ENCODE results near the gene GPBP1.
A peak's percentile ranks its signal among the peaks of the same experiment; 100 is the strongest.
"Not testable (repeated sequence)": the region's sequence is repeated elsewhere in the genome, so short reads cannot be mapped to it uniquely, and the experiment has no call there.

GPBP1 gene

GRCh38 chr5:57249265-57249874, 75.5 kb downstream of the GPBP1 start:
- H3K27me3 Mint-ChIP-seq, result no peaks in the 10 kb centered on the region

GRCh38 chr5:57258052-57258451, 84.2 kb downstream of the GPBP1 start:
- Mint-ChIP-seq H3K27ac (peak overlapping the region; percentile 40), H3K4me3 (no peak overlapping the region), H3K27me3 (no peaks in the 10 kb centered on the region), H3K36me3 (ENCODE audit: low read depth) (peaks cover 70% of the 10 kb centered on the region), H3K4me1 (peaks cover 55% of the 10 kb centered on the region), H3K9me3 (no peaks in the 10 kb centered on the region)
- ATAC-seq, result peak; percentile 50
- DNase-seq, result no peak

More at GRCh38 chr5:57249265-57249874, 75.5 kb downstream of the GPBP1 start:
- peaks cover 29% of the 10 kb centered on the region for H3K4me1 Mint-ChIP-seq
- DNase-seq, result no peak
- peaks cover 64% of the 10 kb centered on the region for H3K36me3 Mint-ChIP-seq (ENCODE audit: low read depth)
- no peak for ATAC-seq
- H3K4me3 Mint-ChIP-seq, result no peak overlapping the region
- no peaks in the 10 kb centered on the region for H3K9me3 Mint-ChIP-seq
- peak overlapping the region; percentile 68 for H3K27ac Mint-ChIP-seq

- peak overlapping the region; percentile 47 for H3K27ac Mint-ChIP-seq
- H3K4me3 Mint-ChIP-seq, result no peak overlapping the region
Measured at GRCh38 chr5:57258943-57259342, 85.1 kb downstream of the GPBP1 start.

GRCh38 chr5:57259704-57260103, 85.8 kb downstream of the GPBP1 start:
- H3K27ac Mint-ChIP-seq, result peak overlapping the region; percentile 55
- H3K4me3 Mint-ChIP-seq, result no peak overlapping the region
- H3K4me1 Mint-ChIP-seq, result peaks cover 55% of the 10 kb centered on the region
- no peaks in the 10 kb centered on the region for H3K27me3 Mint-ChIP-seq
- peak; percentile 47 for ATAC-seq
- DNase-seq, result no peak
- H3K9me3 Mint-ChIP-seq, result no peaks in the 10 kb centered on the region
- peaks cover 71% of the 10 kb centered on the region for H3K36me3 Mint-ChIP-seq (ENCODE audit: low read depth)

More at GRCh38 chr5:57258943-57259342, 85.1 kb downstream of the GPBP1 start:
- no peaks in the 10 kb centered on the region for H3K27me3 Mint-ChIP-seq
- H3K4me1 Mint-ChIP-seq, result peaks cover 57% of the 10 kb centered on the region
- H3K9me3 Mint-ChIP-seq, result no peaks in the 10 kb centered on the region
- peaks cover 71% of the 10 kb centered on the region for H3K36me3 Mint-ChIP-seq (ENCODE audit: low read depth)
- no peak for ATAC-seq
- DNase-seq, result no peak

- no peak for DNase-seq
- peaks cover 58% of the 10 kb centered on the region for H3K36me3 Mint-ChIP-seq (ENCODE audit: low read depth)
- no peaks in the 10 kb centered on the region for H3K27me3 Mint-ChIP-seq
- no peak overlapping the region for H3K4me3 Mint-ChIP-seq
- H3K27ac Mint-ChIP-seq, result no peak overlapping the region
- peaks cover 49% of the 10 kb centered on the region for H3K4me1 Mint-ChIP-seq
- ATAC-seq, result peak; percentile 67
- no peaks in the 10 kb centered on the region for H3K9me3 Mint-ChIP-seq
Measured at GRCh38 chr5:57262541-57262940, 88.7 kb downstream of the GPBP1 start.

GRCh38 chr5:57267805-57268204, 93.9 kb downstream of the GPBP1 start:
- ATAC-seq (no peak), DNase-seq (no peak)
- peaks cover 12% of the 10 kb centered on the region for H3K36me3 Mint-ChIP-seq (ENCODE audit: low read depth)
- no peaks in the 10 kb centered on the region for H3K27me3 Mint-ChIP-seq
- H3K4me1 Mint-ChIP-seq, result peaks cover 2% of the 10 kb centered on the region
- H3K27ac Mint-ChIP-seq, result no peak overlapping the region
- H3K9me3 Mint-ChIP-seq, result no peaks in the 10 kb centered on the region
- H3K4me3 Mint-ChIP-seq, result no peak overlapping the region

- no peak overlapping the region for H3K27ac Mint-ChIP-seq
- H3K4me3 Mint-ChIP-seq, result no peak overlapping the region
- H3K36me3 Mint-ChIP-seq (ENCODE audit: low read depth), result no peaks in the 10 kb centered on the region
Measured at GRCh38 chr5:57276353-57276752, 102.5 kb downstream of the GPBP1 start.

GRCh38 chr5:57277085-57277484, 103.2 kb downstream of the GPBP1 start:
- H3K27me3 Mint-ChIP-seq, result peaks cover 4% of the 10 kb centered on the region
- no peak for ATAC-seq
- DNase-seq, result no peak
- H3K27ac Mint-ChIP-seq, result no peak overlapping the region
- H3K36me3 Mint-ChIP-seq (ENCODE audit: low read depth), result no peaks in the 10 kb centered on the region
- H3K9me3 Mint-ChIP-seq, result no peaks in the 10 kb centered on the region
- H3K4me3 Mint-ChIP-seq, result no peak overlapping the region
- H3K4me1 Mint-ChIP-seq, result peaks cover 3% of the 10 kb centered on the region

More at GRCh38 chr5:57276353-57276752, 102.5 kb downstream of the GPBP1 start:
- DNase-seq, result peak; percentile 21
- Mint-ChIP-seq H3K4me1 (peaks cover 3% of the 10 kb centered on the region), H3K9me3 (no peaks in the 10 kb centered on the region), H3K27me3 (peaks cover 4% of the 10 kb centered on the region)
- ATAC-seq, result peak; percentile 54

- H3K36me3 Mint-ChIP-seq (ENCODE audit: low read depth), result peaks cover 2% of the 10 kb centered on the region
- H3K27me3 Mint-ChIP-seq, result peaks cover 12% of the 10 kb centered on the region
- no peak for ATAC-seq
- no peak for DNase-seq
- H3K4me1 Mint-ChIP-seq, result peaks cover 3% of the 10 kb centered on the region
- no peak overlapping the region for H3K27ac Mint-ChIP-seq
- H3K9me3 Mint-ChIP-seq, result peaks cover 9% of the 10 kb centered on the region
- H3K4me3 Mint-ChIP-seq, result no peak overlapping the region
Measured at GRCh38 chr5:57280853-57281252, 107.0 kb downstream of the GPBP1 start.

- H3K36me3 Mint-ChIP-seq (ENCODE audit: low read depth); H3K9me3 Mint-ChIP-seq; DNase-seq; H3K4me3 Mint-ChIP-seq; H3K4me1 Mint-ChIP-seq; H3K27ac Mint-ChIP-seq; ATAC-seq: not testable (repeated sequence)
- H3K27me3 Mint-ChIP-seq, result peaks cover 18% of the 10 kb centered on the region
Measured at GRCh38 chr5:57285084-57285483, 111.2 kb downstream of the GPBP1 start.

- H3K4me3 Mint-ChIP-seq, result no peak overlapping the region
- no peak overlapping the region for H3K27ac Mint-ChIP-seq
- DNase-seq, result no peak
- no peaks in the 10 kb centered on the region for H3K36me3 Mint-ChIP-seq (ENCODE audit: low read depth)
- ATAC-seq, result no peak
- no peaks in the 10 kb centered on the region for H3K9me3 Mint-ChIP-seq
- no peaks in the 10 kb centered on the region for H3K4me1 Mint-ChIP-seq
- H3K27me3 Mint-ChIP-seq, result peaks cover 4% of the 10 kb centered on the region
Measured at GRCh38 chr5:57291894-57292293, 118.0 kb downstream of the GPBP1 start.

GRCh38 chr5:57292336-57292735, 118.5 kb downstream of the GPBP1 start:
- H3K4me1 Mint-ChIP-seq, result no peaks in the 10 kb centered on the region
- H3K9me3 Mint-ChIP-seq, result no peaks in the 10 kb centered on the region
- H3K27ac Mint-ChIP-seq, result no peak overlapping the region
- peaks cover 4% of the 10 kb centered on the region for H3K27me3 Mint-ChIP-seq
- DNase-seq, result no peak
- no peak overlapping the region for H3K4me3 Mint-ChIP-seq
- no peak for ATAC-seq
- no peaks in the 10 kb centered on the region for H3K36me3 Mint-ChIP-seq (ENCODE audit: low read depth)

- Mint-ChIP-seq H3K27ac (peak overlapping the region; percentile 55), H3K36me3 (ENCODE audit: low read depth) (no peaks in the 10 kb centered on the region), H3K4me3 (peak overlapping the region; percentile 44), H3K4me1 (peaks cover 45% of the 10 kb centered on the region), H3K9me3 (no peaks in the 10 kb centered on the region), H3K27me3 (no peaks in the 10 kb centered on the region)
- ATAC-seq, result no peak
- DNase-seq, result peak; percentile 88
Measured at GRCh38 chr5:57298295-57298984, 124.6 kb downstream of the GPBP1 start.

- Mint-ChIP-seq H3K4me1 (peaks cover 47% of the 10 kb centered on the region), H3K4me3 (peak overlapping the region; percentile 44), H3K27me3 (peaks cover 2% of the 10 kb centered on the region), H3K27ac (peak overlapping the region; percentile 55), H3K9me3 (no peaks in the 10 kb centered on the region), H3K36me3 (ENCODE audit: low read depth) (no peaks in the 10 kb centered on the region)
- ATAC-seq, result peak; percentile 63
- DNase-seq, result peak; percentile 50
Measured at GRCh38 chr5:57298985-57299491, 125.2 kb downstream of the GPBP1 start.

- peaks cover 47% of the 10 kb centered on the region for H3K4me1 Mint-ChIP-seq
- H3K4me3 Mint-ChIP-seq, result no peak overlapping the region
- ATAC-seq (no peak), DNase-seq (no peak)
- no peak overlapping the region for H3K27ac Mint-ChIP-seq
- no peaks in the 10 kb centered on the region for H3K9me3 Mint-ChIP-seq
- no peaks in the 10 kb centered on the region for H3K36me3 Mint-ChIP-seq (ENCODE audit: low read depth)
- peaks cover 3% of the 10 kb centered on the region for H3K27me3 Mint-ChIP-seq
Measured at GRCh38 chr5:57299986-57300385, 126.1 kb downstream of the GPBP1 start.

Data from activated naive CD8-positive, alpha-beta T cell treated with anti-CD3 and anti-CD28 coated beads, Interleukin-2, amount 50 U/mL, for 24 hours (primary cell).